Activated CD8-positive, alpha-beta T cell treated with anti-CD3 and anti-CD28 coated beads for 36 hours (primary cell): Measurements from ENCODE around the gene PFDN6. TPM values are rescaled to one million over a fixed set of nuclear protein-coding genes. Genes with fewer than 3 reads are reported as not detected.
A peak's percentile ranks its signal among the peaks of the same experiment; 100 is the strongest.

Experiments used
- ATAC-seq: fragments of 200-7000 bp; cut with Tn5 transposase; one replicate; pipeline ENCODE4 v1.10.0; 2021; ENCODE audit warnings: mild to moderate bottlenecking, moderate library complexity
- CTCF ChIA-PET: fragments of 350-600 bp; sonication (Branson Sonifier 250); formaldehyde crosslinking; loops from one replicate; lab custom pipeline; 2021; ENCODE audit warnings: antibody characterized with exemption; lab: Charles Lee
- POLR2A ChIA-PET: fragments of 350-600 bp; sonication (Branson Sonifier 250); formaldehyde crosslinking; loops from one replicate; lab custom pipeline; 2021; ENCODE audit warnings: antibody characterized with exemption; lab: Charles Lee
- DNase-seq: peaks from one replicate; pipeline ENCODE4 v3.0.0-alpha.2; 2020
- H3K27ac Mint-ChIP-seq: one replicate; pipeline ENCODE4 v1.8.0; 2021; ENCODE audit warnings: mild to moderate bottlenecking, mixed read lengths
- H3K27me3 Mint-ChIP-seq: one replicate; pipeline ENCODE4 v1.8.0; 2021; ENCODE audit warnings: mixed read lengths
- H3K36me3 Mint-ChIP-seq: one replicate; pipeline ENCODE4 v1.8.0; 2021; ENCODE audit warnings: low read depth, mixed read lengths
- H3K4me1 Mint-ChIP-seq: one replicate; pipeline ENCODE4 v1.8.0; 2021; ENCODE audit warnings: low read depth, mixed read lengths
- H3K4me3 Mint-ChIP-seq: one replicate; pipeline ENCODE4 v1.8.0; 2021; ENCODE audit warnings: mild to moderate bottlenecking, moderate library complexity, mixed read lengths
- H3K9me3 Mint-ChIP-seq: one replicate; pipeline ENCODE4 v1.8.0; 2021; ENCODE audit warnings: mixed read lengths
- CTCF ChIP-seq: fragments of 200-600 bp; IDR thresholded peaks from one replicate; pipeline ENCODE4 v1.8.0; 2022; ENCODE audit warnings: antibody characterized with exemption, mild to moderate bottlenecking
- intact Hi-C: fragments of 100-400 bp; cut with micrococcal nuclease; formaldehyde crosslinking; loops from one replicate; pipeline ENCODE4 v1.10.0; 2022
- total RNA-seq, 2 experiments: library from RNA; stranded (reverse); gene quantifications; one replicate each; pipeline ENCODE4 v1.2.3, GENCODE V29; 2021

Gene PFDN6
- total RNA-seq, 2 experiments from 2014 or later, result 78.1 to 92.3 TPM

- Mint-ChIP-seq H3K27me3 (no peaks in the 10 kb centered on the region), H3K27ac (peak overlapping the region; percentile 99), H3K4me1 (peaks cover 29% of the 10 kb centered on the region), H3K9me3 (no peaks in the 10 kb centered on the region), H3K36me3 (peaks cover 27% of the 10 kb centered on the region), H3K4me3 (peak overlapping the region; percentile 97)
- intact Hi-C loops, result no loop called here
- no peak for TF ChIP-seq CTCF
- peak; percentile 77 for DNase-seq
- CTCF ChIA-PET, result interaction anchor here (0.8 to 1.8 kb wide), 6 partner anchors 12 to 92 kb away, joined by 3 to 11 read pairs (median 4); partner anchors contain the start of genes B3GALT4 and TAPBP
- peak; percentile 25 for ATAC-seq
- POLR2A ChIA-PET, result interaction anchor here (1.5 to 13.9 kb wide), 7 partner anchors 9 to 93 kb away, joined by 4 to 261 read pairs (median 52); partner anchors contain the start of genes B3GALT4, KIFC1, PFDN6 and RPS18
These were observed 8.8 kb downstream of the PFDN6 start for GRCh38 chr6:33297956-33298772.

GRCh38 chr6:33298773-33299236, 9.4 kb downstream of the PFDN6 start, which contains the start of gene RGL2:
Gene RGL2, minus strand, starts transcription at chr6:33298942. Its CDS starts 332 bp downstream, at chr6:33298610.
- intact Hi-C loops, result no loop called here
- ChIA-PET CTCF (interaction anchor here (0.9 to 1.8 kb wide), 10 partner anchors 9 to 92 kb away, joined by 3 to 13 read pairs (median 4); partner anchors contain the start of genes B3GALT4, PFDN6, TAPBP and WDR46), POLR2A (interaction anchor here (0.7 to 13.9 kb wide), 10 partner anchors 10 to 155 kb away, joined by 3 to 261 read pairs (median 25); partner anchors contain the start of genes B3GALT4, HSD17B8, KIFC1 and PFDN6)
- ATAC-seq (peak; percentile 35), DNase-seq (peak; percentile 65)
- no peaks in the 10 kb centered on the region for H3K27me3 Mint-ChIP-seq
- peak within 1 kb of the TSS; percentile 99 for H3K27ac Mint-ChIP-seq
- H3K9me3 Mint-ChIP-seq, result no peaks in the 10 kb centered on the region
- no peak for TF ChIP-seq CTCF
- peaks cover 32% of the 10 kb centered on the region for H3K36me3 Mint-ChIP-seq
- peaks cover 31% of the 10 kb centered on the region for H3K4me1 Mint-ChIP-seq
- peak within 1 kb of the TSS; percentile 97 for H3K4me3 Mint-ChIP-seq

GRCh38 chr6:33299237-33299944, 10.0 kb downstream of the PFDN6 start:
- CTCF ChIA-PET, result interaction anchor here (0.9 to 1.8 kb wide), 13 partner anchors 9 to 175 kb away, joined by 3 to 13 read pairs (median 4); partner anchors contain the start of genes B3GALT4, PFDN6, TAPBP and WDR46
- Mint-ChIP-seq H3K9me3 (no peaks in the 10 kb centered on the region), H3K36me3 (peaks cover 34% of the 10 kb centered on the region), H3K27ac (peak overlapping the region; percentile 99), H3K4me1 (peaks cover 33% of the 10 kb centered on the region), H3K4me3 (peak overlapping the region; percentile 97), H3K27me3 (no peaks in the 10 kb centered on the region)
- peak; percentile 74 for TF ChIP-seq CTCF
- DNase-seq, result peak; percentile 96
- intact Hi-C loops, result no loop called here
- POLR2A ChIA-PET, result interaction anchor here (0.7 to 13.9 kb wide), 15 partner anchors 11 to 155 kb away, joined by 3 to 261 read pairs (median 5); partner anchors contain the start of genes B3GALT4, HSD17B8, KIFC1 and PFDN6
- ATAC-seq, result peak; percentile 86

GRCh38 chr6:33301877-33302276, 12.5 kb downstream of the PFDN6 start:
- no peak for DNase-seq
- Mint-ChIP-seq H3K9me3 (no peaks in the 10 kb centered on the region), H3K36me3 (peaks cover 48% of the 10 kb centered on the region), H3K4me3 (no peak overlapping the region), H3K4me1 (peaks cover 48% of the 10 kb centered on the region), H3K27me3 (no peaks in the 10 kb centered on the region), H3K27ac (peak overlapping the region; percentile 23)
- ChIA-PET CTCF (interaction anchor here (1.7 to 2.7 kb wide), 2 partner anchors 10 to 24 kb away, joined by 8 to 18 read pairs; partner anchors contain the start of gene B3GALT4), POLR2A (interaction anchor here (0.7 to 7.2 kb wide), 5 partner anchors 8 to 25 kb away, joined by 3 to 102 read pairs (median 5); partner anchors contain the start of genes B3GALT4, PFDN6, TAPBP and WDR46)
- no peak for TF ChIP-seq CTCF
- no peak for ATAC-seq
- intact Hi-C loops, result no loop called here
